K562 (cell line): ENCODE measurements around the gene WDR44. TPM values are rescaled to one million over a fixed set of nuclear protein-coding genes. Genes with fewer than 3 reads are reported as not detected.

ENCODE experiments used
- ATAC-seq: fragments of 200-7000 bp; cut with Tn5 transposase; 3 replicates; pipeline ENCODE4 v1.9.1; 2020; ENCODE audit warnings: moderate library complexity
- BruUV-seq: library from RNA; stranded (reverse); fragments of 400-500 nt; replicated peaks from 2 replicates; lab custom pipeline; 2021; lab: Mats Ljungman, UMichigan
- CTCF ChIA-PET: fragments of 300-600 bp; formaldehyde crosslinking; extraction: SDS; loops from one replicate; lab custom pipeline; 2021; ENCODE audit warnings: low intra/inter-chr PET ratio; lab: Yijun Ruan, JAX
- POLR2A ChIA-PET: fragments of 300-600, 350-650 bp; sonication (Branson Sonifier 250); formaldehyde crosslinking; extraction: SDS; loops from one replicate; lab custom pipeline; 2021; ENCODE audit warnings: antibody characterized with exemption, inconsistent platforms; lab: Yijun Ruan, JAX
- DNase-seq, 4 experiments: peaks; one replicate each; pipeline versions ENCODE4 v3.0.0 to v3.0.0-alpha.2; 2011 to 2018; ENCODE audit warnings: low spot score in 3 of 4, mixed read lengths in 3 of 4; ENCODE audit errors: extremely low read depth in 1 of 4
- FAIRE-seq: peaks from 2 replicates; lab custom pipeline; 2011; peaks lifted over from hg19 to GRCh38; lab: Jason Lieb, UNC
- H2AFZ ChIP-seq: 2 replicates; pipeline ENCODE4 v1.6.0; 2011; ENCODE audit warnings: low read depth, low read length, control low read depth, inconsistent platforms
- H3K27ac ChIP-seq: fragments of 200-600 bp; 3 replicates; pipeline ENCODE4 v1.8.0; 2011; ENCODE audit warnings: low read depth, mild to moderate bottlenecking, control low read depth, inconsistent platforms, low read length, moderate library complexity, mixed read lengths; ENCODE audit errors: extremely low read depth
- H3K27me3 ChIP-seq, 2 experiments: fragments of 300-600 bp in 1 of 2; 2 replicates in 1 of 2; 3 replicates in 1 of 2; pipeline versions ENCODE4 v1.6.0 to v1.8.0; 2011; ENCODE audit warnings: inconsistent platforms in 2 of 2, low read length in 2 of 2, mild to moderate bottlenecking in 1 of 2, mixed read lengths in 1 of 2, moderate library complexity in 1 of 2; ENCODE audit not compliant: control insufficient read depth in 2 of 2, insufficient read depth in 2 of 2
- H3K36me3 ChIP-seq: fragments of 300-600 bp; 3 replicates; pipeline ENCODE4 v1.8.0; 2011; ENCODE audit warnings: mild to moderate bottlenecking, low read length, inconsistent platforms; ENCODE audit not compliant: control insufficient read depth, insufficient read depth
- H3K4me1 ChIP-seq, 2 experiments: fragments of 200-600 bp in 1 of 2; replicated peaks in 1 of 2; 2 replicates in 1 of 2; 3 replicates in 1 of 2; pipeline versions ENCODE4 v1.5.1 to v1.8.0; 2011; ENCODE audit warnings: inconsistent platforms in 2 of 2, low read length in 2 of 2, mild to moderate bottlenecking in 1 of 2, mixed read lengths in 1 of 2, moderate library complexity in 1 of 2; ENCODE audit not compliant: control insufficient read depth in 2 of 2, insufficient read depth in 2 of 2
- H3K4me2 ChIP-seq: 2 replicates; pipeline ENCODE4 v1.6.1; 2011; ENCODE audit warnings: low read length, control low read depth, inconsistent platforms, mixed read lengths; ENCODE audit not compliant: insufficient read depth
- H3K4me3 ChIP-seq: fragments of 200-600 bp; sonication (generic), shearing (Covaris generic); 2 replicates; pipeline ENCODE4 v1.5.1; 2016; ENCODE audit warnings: control low read depth, inconsistent platforms
- H3K79me2 ChIP-seq: fragments of 200-600 bp; 3 replicates; pipeline ENCODE4 v1.8.0; 2011; ENCODE audit warnings: low read length, inconsistent platforms; ENCODE audit not compliant: control insufficient read depth, insufficient read depth
- H3K9ac ChIP-seq, 2 experiments: 2 replicates each; pipeline versions ENCODE4 v1.6.0 to v1.6.1; 2011; ENCODE audit warnings: low read depth in 2 of 2, low read length in 2 of 2, control low read depth in 1 of 2, inconsistent platforms in 1 of 2, mild to moderate bottlenecking in 1 of 2, mixed read lengths in 1 of 2; ENCODE audit not compliant: insufficient read depth in 1 of 2
- H3K9me1 ChIP-seq: one replicate; pipeline ENCODE4 v1.6.0; 2011; ENCODE audit warnings: inconsistent platforms, mild to moderate bottlenecking, low read length, moderate library complexity; ENCODE audit not compliant: control insufficient read depth, insufficient read depth
- H3K9me3 ChIP-seq: replicated peaks from 2 replicates; pipeline ENCODE4 v1.5.1; 2011; ENCODE audit warnings: low read depth, low read length, inconsistent platforms; ENCODE audit not compliant: control insufficient read depth, insufficient read depth
- H4K20me1 ChIP-seq: replicated peaks from 2 replicates; pipeline ENCODE4 v1.6.1; 2011; ENCODE audit warnings: low read length, inconsistent platforms, mixed read lengths; ENCODE audit not compliant: control insufficient read depth, insufficient read depth
- CEBPG ChIP-seq, 3 experiments: fragments of 200-800 bp in 1 of 3; sonication (Bioruptor generic) in 1 of 3; sonication (generic) in 1 of 3; formaldehyde crosslinking in 1 of 3; IDR thresholded peaks in 2 of 3; conservative IDR thresholded peaks in 1 of 3; 2 replicates each; pipeline versions ENCODE4 v1.6.1 to v1.8.0; 2016 to 2022; ENCODE audit warnings: missing compliant biosample characterization in 2 of 3, missing genetic modification characterization in 2 of 3, mild to moderate bottlenecking in 1 of 3, missing genetic modification reagents in 1 of 3
- FOS ChIP-seq: IDR thresholded peaks from 3 replicates; pipeline ENCODE4 v1.6.1; 2011; ENCODE audit not compliant: insufficient read length; ENCODE audit errors: extremely low read depth
- NFE2L1 ChIP-seq: fragments of 450-650 bp; IDR thresholded peaks from 2 replicates; pipeline ENCODE4 v1.6.1; 2016; ENCODE audit warnings: missing genetic modification characterization, low read depth, mild to moderate bottlenecking, missing compliant biosample characterization, moderate library complexity, borderline replicate concordance
- PREB ChIP-seq: sonication (generic); formaldehyde crosslinking; IDR thresholded peaks from 2 replicates; pipeline ENCODE4 v1.8.1; 2023; ENCODE audit warnings: mild to moderate bottlenecking, missing genetic modification reagents
- SPI1 ChIP-seq: IDR thresholded peaks from 2 replicates; pipeline ENCODE4 v1.6.1; 2011; ENCODE audit warnings: low read depth, low read length, control low read depth, borderline replicate concordance
- WGBS: fragments of 100-300 bp; shearing (Covaris generic); methylation state at CpG from one replicate; pipeline ENCODE4 v1.1.6; 2016; ENCODE audit warnings: low coverage, mixed read lengths; ENCODE audit not compliant: insufficient coverage; ENCODE audit errors: missing lambda C conversion rate; 5-methylcytosine and 5-hydroxymethylcytosine counted together
- in situ Hi-C: fragments of 300-500 bp; cut with MboI; formaldehyde crosslinking; loops from 4 replicates; pipeline ENCODE4 v1.15.0; 2018; ENCODE audit warnings: inconsistent platforms, mixed read lengths
- intact Hi-C: fragments of 100-400 bp; cut with micrococcal nuclease; formaldehyde crosslinking; loops from 2 replicates; pipeline ENCODE4 v1.14.2; 2022
- polyA plus RNA-seq, 8 experiments: library from polyadenylated mRNA; depleted of rRNA in 4 of 8; stranded (reverse) in 5 of 8; unstranded in 3 of 8; fragments of >200 nt; fragmentation: Nextera tagmentation in 2 of 8; fragmentation: Illumina TruSeq in 1 of 8; extraction: Ambion mirVana in 2 of 8; extraction: Trizol in 1 of 8; gene quantifications; 2 replicates each; pipeline versions ENCODE4 v1.2.1 to v1.2.3, GENCODE V29; 2011 to 2014; ENCODE audit warnings: inconsistent platforms in 1 of 8, missing spikeins in 1 of 8
- total RNA-seq, 7 experiments: library from RNA; depleted of rRNA in 6 of 7; stranded (reverse); fragments of >200 nt in 6 of 7; fragmentation: Illumina TruSeq in 2 of 7; extraction: Trizol in 2 of 7; gene quantifications; 2 replicates each; pipeline versions ENCODE4 v1.2.1 to v1.2.3, GENCODE V29; 2011 to 2021; ENCODE audit warnings: low replicate concordance in 1 of 7

WDR44 gene
- total and polyA plus RNA-seq, 9 of the 15 experiments (the other 6 are each of a cell fraction or from before 2014, with no cell fraction given) = 5.6 to 20.0 (median 14.6) TPM

DNA sequence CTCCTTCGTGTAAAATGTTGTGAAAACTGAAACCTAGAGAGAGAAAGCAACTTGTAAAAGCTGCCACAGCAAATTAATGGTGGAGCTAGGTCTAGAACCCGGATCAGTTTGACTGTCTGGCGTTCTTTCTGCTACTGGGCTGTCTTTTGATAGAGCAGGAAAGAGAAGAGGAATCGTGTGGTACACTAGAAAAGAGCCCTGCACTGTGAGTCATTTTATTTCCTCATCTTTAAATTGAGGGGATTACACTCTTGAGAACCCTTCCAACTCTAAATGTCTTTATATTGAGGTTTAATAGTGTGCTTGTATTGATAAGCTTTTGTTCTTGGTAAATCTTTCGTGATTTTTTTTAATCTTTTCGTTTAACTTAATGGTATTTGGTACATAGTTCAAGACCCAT lies 4.3 kb downstream of the WDR44 start (continued):
- TF ChIP-seq CEBPG (CRISPR knock-in tag; IDR thresholded peaks at IDR 0.05) (no peak), CEBPG (tag; conservative IDR thresholded peaks at IDR 0.05 in 1 of 2, IDR thresholded peaks at IDR 0.05 in 1 of 2) (no peak), NFE2L1 (tag) (no peak), PREB (CRISPR knock-in tag) (no peak)

GRCh38 chrX:118350706-118351105 lies 4.8 kb downstream of the WDR44 start:
- FAIRE-seq (no peak), ATAC-seq (no peak), DNase-seq (no peak)
- Histone ChIP-seq H3K9ac (peak overlapping the region in 1 of 2 experiments; percentile 35; a peak in 2 of 4 replicates), H3K9me1 (peaks cover 4% of the 10 kb centered on the region), H3K27me3 (no peaks in the 10 kb centered on the region), H3K27ac (peak overlapping the region; percentile 59; the same call in 2 of the 3 replicates), H3K4me1 (peaks cover 7 to 45% of the 10 kb centered on the region in 2 experiments), H4K20me1 (peaks cover 17% of the 10 kb centered on the region), H3K36me3 (peaks cover 4% of the 10 kb centered on the region; the same call in 1 of the 3 replicates), H3K4me2 (0 out of 2 replicates have a peak overlapping the region, but pooled peaks have one; percentile 7), H3K4me3 (no peak overlapping the region), H2AFZ (no peak overlapping the region), H3K9me3 (no peaks in the 10 kb centered on the region), H3K79me2 (peaks cover 90% of the 10 kb centered on the region)
- no peak for TF ChIP-seq FOS
- TF ChIP-seq SPI1 = peak; percentile 32; the same call in 1 of the 2 replicates
- in situ Hi-C loops = no loop called here
- ChIA-PET POLR2A (interaction anchor here (0.9 to 1.0 kb wide), 2 partner anchors 9 to 23 kb away, joined by 3 to 4 read pairs; no protein-coding TSS in a partner anchor), CTCF (no interaction called here)
- BruUV-seq = no TSS peak
- 82% methylated on average over 1 of the region's 1 CpG for WGBS
- intact Hi-C loops = no loop called here
